K562 (cell line): Measurements from ENCODE around the gene NFKBIB. TPM values are rescaled to one million over a fixed set of nuclear protein-coding genes. Genes with fewer than 3 reads are reported as not detected.
A peak's percentile ranks its signal among the peaks of the same experiment; 100 is the strongest.

Experiments
- BRCA1 ChIP-seq, 2 experiments: fragments of 450-650 bp in 1 of 2; sonication (generic) in 1 of 2; formaldehyde crosslinking in 1 of 2; IDR thresholded peaks; 2 replicates each; pipeline versions ENCODE4 v1.5.0 to v1.6.1; 2017 to 2020; ENCODE audit warnings: mild to moderate bottlenecking in 1 of 2, missing genetic modification reagents in 1 of 2
- BRD9 ChIP-seq: fragments of 450-650 bp; IDR thresholded peaks from 2 replicates; pipeline ENCODE4 v1.6.1; 2018; ENCODE audit warnings: low read depth; ENCODE audit not compliant: partially characterized antibody
- CREM ChIP-seq: IDR thresholded peaks from 2 replicates; pipeline ENCODE4 v1.6.1; 2014; ENCODE audit warnings: antibody characterized with exemption, low read depth
- DIDO1 ChIP-seq: fragments of 450-650 bp; IDR thresholded peaks from 2 replicates; pipeline ENCODE4 v1.6.1; 2016; ENCODE audit warnings: low read depth, missing biosample characterization, missing genetic modification characterization
- ERF ChIP-seq: fragments of 450-650 bp; formaldehyde crosslinking; IDR thresholded peaks from 2 replicates; pipeline ENCODE4 v1.4.0; 2020; ENCODE audit warnings: mild to moderate bottlenecking, mixed read lengths
- HBP1 ChIP-seq: fragments of 450-650 bp; formaldehyde crosslinking; IDR thresholded peaks from 2 replicates; pipeline ENCODE4 v1.4.0; 2022; ENCODE audit warnings: missing genetic modification characterization
- HDAC8 ChIP-seq: fragments of 450-650 bp; IDR thresholded peaks from 2 replicates; pipeline ENCODE4 v1.6.1; 2016; ENCODE audit warnings: mild to moderate bottlenecking, missing genetic modification characterization, moderate library complexity, missing compliant biosample characterization
- HINFP ChIP-seq: fragments of 450-650 bp; conservative IDR thresholded peaks from 2 replicates; pipeline ENCODE4 v1.6.1; 2016; ENCODE audit warnings: missing genetic modification characterization, low read depth, mild to moderate bottlenecking, control low read depth, missing compliant biosample characterization
- HLTF ChIP-seq: fragments of 450-650 bp; IDR thresholded peaks from 2 replicates; pipeline ENCODE4 v1.6.1; 2016
- PCBP2 ChIP-seq: fragments of 200-400 bp; formaldehyde crosslinking; IDR thresholded peaks from 2 replicates; pipeline ENCODE4 v1.6.1; 2018; ENCODE audit warnings: low read length, low read depth, mild to moderate bottlenecking, moderate library complexity; ENCODE audit not compliant: poor library complexity, severe bottlenecking
- PHF8 ChIP-seq: fragments of 200-600 bp; sonication (generic); IDR thresholded peaks from 2 replicates; pipeline ENCODE4 v1.6.1; 2012; ENCODE audit warnings: mixed run types, mild to moderate bottlenecking, inconsistent platforms, low read length, moderate library complexity, borderline replicate concordance
- PHTF2 ChIP-seq: fragments of 250-450 bp; sonication (Bioruptor Pico); IDR thresholded peaks from 2 replicates; pipeline ENCODE4 v1.5.0; 2021; ENCODE audit warnings: mild to moderate bottlenecking
- POLR2AphosphoS5 ChIP-seq: IDR thresholded peaks from 2 replicates; pipeline ENCODE4 v1.6.1; 2011; ENCODE audit warnings: mild to moderate bottlenecking, low read depth, low read length, moderate library complexity; ENCODE audit not compliant: control insufficient read depth, insufficient read depth
- PYGO2 ChIP-seq: fragments of 450-650 bp; IDR thresholded peaks from 2 replicates; pipeline ENCODE4 v1.6.1; 2016; ENCODE audit warnings: mild to moderate bottlenecking, missing genetic modification characterization, moderate library complexity, missing compliant biosample characterization
- RB1 ChIP-seq: fragments of 450-650 bp; IDR thresholded peaks from 2 replicates; pipeline ENCODE4 v1.6.1; 2017; ENCODE audit warnings: low read depth, mild to moderate bottlenecking
- RBM17 ChIP-seq: fragments of 200-400 bp; formaldehyde crosslinking; IDR thresholded peaks from 2 replicates; pipeline ENCODE4 v1.6.1; 2017; ENCODE audit warnings: low read depth, mild to moderate bottlenecking, low read length, borderline replicate concordance
- SETDB1 ChIP-seq: IDR thresholded peaks from one replicate; pipeline ENCODE4 v1.6.1; 2012; ENCODE audit warnings: low read length, control low read depth, inconsistent platforms
- SNRNP70 ChIP-seq: fragments of 200-400 bp; formaldehyde crosslinking; optimal IDR thresholded peaks from 2 replicates; pipeline ENCODE3; 2017; ENCODE audit warnings: low read depth, low read length
- TCF3 ChIP-seq: sonication (generic); formaldehyde crosslinking; IDR thresholded peaks from 2 replicates; pipeline ENCODE4 v1.4.0; 2020; ENCODE audit warnings: mild to moderate bottlenecking, missing genetic modification reagents
- XRCC3 ChIP-seq: fragments of 450-650 bp; IDR thresholded peaks from 2 replicates; pipeline ENCODE4 v1.6.1; 2017; ENCODE audit warnings: mild to moderate bottlenecking, moderate library complexity
- ZBTB12 ChIP-seq: fragments of 250-450 bp; sonication (Bioruptor Pico); IDR thresholded peaks from 2 replicates; pipeline ENCODE4 v1.4.0; 2020
- ZNF395 ChIP-seq: fragments of 200-800 bp; sonication (Bioruptor generic); IDR thresholded peaks from 2 replicates; pipeline ENCODE4 v1.6.1; 2017; ENCODE audit warnings: missing genetic modification characterization, missing compliant biosample characterization
- ZSCAN32 ChIP-seq: fragments of 450-650 bp; formaldehyde crosslinking; IDR thresholded peaks from 2 replicates; pipeline ENCODE4 v1.4.0; 2020; ENCODE audit warnings: mild to moderate bottlenecking, moderate library complexity
- polyA plus RNA-seq, 8 experiments: library from polyadenylated mRNA; depleted of rRNA in 4 of 8; stranded (reverse) in 5 of 8; unstranded in 3 of 8; fragments of >200 nt; fragmentation: Nextera tagmentation in 2 of 8; fragmentation: Illumina TruSeq in 1 of 8; extraction: Ambion mirVana in 2 of 8; extraction: Trizol in 1 of 8; gene quantifications; 2 replicates each; pipeline versions ENCODE4 v1.2.1 to v1.2.3, GENCODE V29; 2011 to 2014; ENCODE audit warnings: inconsistent platforms in 1 of 8, missing spikeins in 1 of 8
- total RNA-seq, 7 experiments: library from RNA; depleted of rRNA in 6 of 7; stranded (reverse); fragments of >200 nt in 6 of 7; fragmentation: Illumina TruSeq in 2 of 7; extraction: Trizol in 2 of 7; gene quantifications; 2 replicates each; pipeline versions ENCODE4 v1.2.1 to v1.2.3, GENCODE V29; 2011 to 2021; ENCODE audit warnings: low replicate concordance in 1 of 7

The NFKBIB gene
- total and polyA plus RNA-seq, 9 of the 15 experiments (the other 6 are each of a cell fraction or from before 2014, with no cell fraction given): 1.5 to 44.9 (median 10.4) TPM

GRCh38 chr19:38851622-38852230 lies 48.0 kb upstream of the NFKBIB start (continued):
- no peak for TF ChIP-seq ZNF395
- no peak for TF ChIP-seq SNRNP70
- no peak for TF ChIP-seq ZSCAN32 (CRISPR knock-in tag)
- peak; percentile 48 for TF ChIP-seq BRD9
- TF ChIP-seq PHF8: peak; percentile 58; the same call in 1 of the 2 replicates
- peak; percentile 51 for TF ChIP-seq POLR2AphosphoS5
- peak; percentile 60; the same call in 1 of the 2 replicates for TF ChIP-seq RB1
- TF ChIP-seq TCF3 (CRISPR knock-in tag): no peak
- peak; percentile 97 for TF ChIP-seq CREM
- no peak for TF ChIP-seq HINFP (tag)
- TF ChIP-seq XRCC3: no peak
- no peak for TF ChIP-seq RBM17
- TF ChIP-seq HDAC8 (tag): no peak
- no peak for TF ChIP-seq HLTF
- TF ChIP-seq BRCA1 (IDR thresholded peaks at IDR 0.05): no peak
- TF ChIP-seq BRCA1 (CRISPR knock-in tag; IDR thresholded peaks at IDR 0.05): no peak
- no peak for TF ChIP-seq PCBP2
- no peak for TF ChIP-seq DIDO1
- no peak for TF ChIP-seq ERF (CRISPR knock-in tag)
- no peak for TF ChIP-seq PHTF2 (CRISPR knock-in tag)
- TF ChIP-seq SETDB1: no peak
- peak; percentile 79 for TF ChIP-seq ZBTB12 (CRISPR knock-in tag)
- no peak for TF ChIP-seq PYGO2 (tag)
- TF ChIP-seq HBP1: 0 out of 2 replicates have a peak, but pooled peaks have one; percentile 23
